Osteocyte (in vitro differentiated cells): ENCODE measurements around the gene ADAMTS9. TPM values are rescaled to one million over a fixed set of nuclear protein-coding genes. Genes with fewer than 3 reads are reported as not detected.

Experiments used
- DNase-seq: peaks from one replicate; pipeline ENCODE4 v3.0.0; 2021; ENCODE audit warnings: mixed read lengths; ENCODE audit not compliant: unreplicated experiment; ENCODE audit errors: extremely low spot score
- H3K27ac Mint-ChIP-seq: one replicate; pipeline ENCODE4 v1.8.0; 2021; ENCODE audit warnings: mild to moderate bottlenecking, mixed read lengths; ENCODE audit not compliant: unreplicated experiment
- H3K27me3 Mint-ChIP-seq: one replicate; pipeline ENCODE4 v1.8.0; 2021; ENCODE audit warnings: mixed read lengths; ENCODE audit not compliant: unreplicated experiment
- H3K36me3 Mint-ChIP-seq: one replicate; pipeline ENCODE4 v1.8.0; 2021; ENCODE audit warnings: mixed read lengths; ENCODE audit not compliant: unreplicated experiment
- H3K4me1 Mint-ChIP-seq: one replicate; pipeline ENCODE4 v1.8.0; 2021; ENCODE audit warnings: mixed read lengths; ENCODE audit not compliant: unreplicated experiment
- H3K4me3 Mint-ChIP-seq: one replicate; pipeline ENCODE4 v1.8.0; 2021; ENCODE audit warnings: mild to moderate bottlenecking, moderate library complexity, mixed read lengths; ENCODE audit not compliant: unreplicated experiment
- H3K9me3 Mint-ChIP-seq: one replicate; pipeline ENCODE4 v1.8.0; 2021; ENCODE audit warnings: mixed read lengths; ENCODE audit not compliant: unreplicated experiment
- CTCF ChIP-seq: fragments of 200-600 bp; sonication (generic); IDR thresholded peaks from 2 replicates; pipeline ENCODE4 v1.5.0; 2021; ENCODE audit warnings: antibody characterized with exemption, mild to moderate bottlenecking, moderate library complexity
- total RNA-seq: library from RNA; stranded (reverse); gene quantifications from 2 replicates; pipeline ENCODE4 v1.2.1, GENCODE V29; 2021

ADAMTS9 gene
- total RNA-seq, 1 donor from 2014 or later: 1.5 TPM

- Mint-ChIP-seq H3K4me3 (no peak overlapping the region), H3K27me3 (peaks cover 4% of the 10 kb centered on the region), H3K27ac (no peak overlapping the region), H3K36me3 (no peaks in the 10 kb centered on the region), H3K9me3 (peaks cover 4% of the 10 kb centered on the region), H3K4me1 (peaks cover 2% of the 10 kb centered on the region)
- no peak for TF ChIP-seq CTCF
- DNase-seq: no peak
Measured at GRCh38 chr3:64520334-64520733, 167.5 kb downstream of the ADAMTS9 start.

- peaks cover 2% of the 10 kb centered on the region for H3K4me1 Mint-ChIP-seq
- peaks cover 4% of the 10 kb centered on the region for H3K9me3 Mint-ChIP-seq
- no peak for TF ChIP-seq CTCF
- H3K27ac Mint-ChIP-seq: no peak overlapping the region
- no peak overlapping the region for H3K4me3 Mint-ChIP-seq
- peaks cover 4% of the 10 kb centered on the region for H3K27me3 Mint-ChIP-seq
- no peak for DNase-seq
- H3K36me3 Mint-ChIP-seq: no peaks in the 10 kb centered on the region
Measured at GRCh38 chr3:64518950-64519349, 168.8 kb downstream of the ADAMTS9 start.

- Mint-ChIP-seq H3K4me3 (no peak overlapping the region), H3K36me3 (no peaks in the 10 kb centered on the region), H3K9me3 (peaks cover 4% of the 10 kb centered on the region), H3K27ac (no peak overlapping the region), H3K4me1 (peaks cover 2% of the 10 kb centered on the region), H3K27me3 (peaks cover 4% of the 10 kb centered on the region)
- DNase-seq: no peak
- no peak for TF ChIP-seq CTCF
Measured at GRCh38 chr3:64518496-64518895, 169.3 kb downstream of the ADAMTS9 start.

- no peaks in the 10 kb centered on the region for H3K4me1 Mint-ChIP-seq
- H3K9me3 Mint-ChIP-seq: no peaks in the 10 kb centered on the region
- no peak for TF ChIP-seq CTCF
- peaks cover 4% of the 10 kb centered on the region for H3K27me3 Mint-ChIP-seq
- no peaks in the 10 kb centered on the region for H3K36me3 Mint-ChIP-seq
- no peak for DNase-seq
- H3K27ac Mint-ChIP-seq: no peak overlapping the region
- H3K4me3 Mint-ChIP-seq: no peak overlapping the region
Measured at GRCh38 chr3:64514889-64515288, 172.9 kb downstream of the ADAMTS9 start.

GRCh38 chr3:64509206-64509605 is 178.6 kb downstream of the ADAMTS9 start:
- DNase-seq: no peak
- no peaks in the 10 kb centered on the region for H3K9me3 Mint-ChIP-seq
- no peak for TF ChIP-seq CTCF
- no peaks in the 10 kb centered on the region for H3K36me3 Mint-ChIP-seq
- H3K4me3 Mint-ChIP-seq: no peak overlapping the region
- no peak overlapping the region for H3K27ac Mint-ChIP-seq
- H3K27me3 Mint-ChIP-seq: peaks cover 12% of the 10 kb centered on the region
- no peaks in the 10 kb centered on the region for H3K4me1 Mint-ChIP-seq
